ENCODE measurements around the gene DPM3. TPM values are rescaled to one million over a fixed set of nuclear protein-coding genes. Genes with fewer than 3 reads are reported as not detected.

DPM3 gene
- total and polyA plus RNA-seq, 2 of the 13 experiments (the other 11 are each of a cell fraction or from before 2014, with no cell fraction given): 23.2 to 53.4 TPM

DNA sequence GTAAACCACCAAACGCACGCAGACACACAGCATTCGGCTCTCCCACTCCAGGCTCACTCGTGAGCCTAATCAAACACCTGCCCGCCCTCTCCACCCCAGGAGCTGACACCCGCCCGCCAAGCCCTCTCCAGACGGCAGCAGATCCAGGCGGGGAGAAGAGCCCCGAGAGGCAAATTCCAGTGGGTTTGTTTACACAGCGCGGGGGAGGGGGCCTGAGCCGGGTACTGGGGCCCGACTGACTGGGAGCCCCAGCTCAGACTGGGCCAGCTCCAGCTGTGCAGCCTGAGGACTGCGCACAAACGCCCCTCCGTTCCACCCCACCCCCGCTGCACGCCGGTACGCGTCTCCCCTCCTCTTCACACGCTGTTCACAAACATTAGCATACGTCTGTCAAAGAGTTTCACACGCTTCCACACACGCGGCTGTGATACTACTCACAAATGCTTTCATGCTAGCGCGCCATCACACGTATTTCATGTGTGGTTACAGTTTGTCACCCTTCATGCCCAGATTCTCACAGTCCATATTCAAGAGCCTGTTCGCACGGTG lies 13.7 kb downstream of the DPM3 start (continued):
- no peak for TF ChIP-seq FOXJ3 (CRISPR knock-in tag; IDR thresholded peaks at IDR 0.05; ENCODE audit: borderline replicate concordance)
- TF ChIP-seq NONO (IDR thresholded peaks at IDR 0.05): no peak
- TF ChIP-seq NONO (CRISPR knock-in tag; conservative IDR thresholded peaks at IDR 0.05): no peak
- no peak for TF ChIP-seq NRL (CRISPR knock-in tag; IDR thresholded peaks at IDR 0.05; ENCODE audit: borderline replicate concordance)
- TF ChIP-seq FOSL1 (CRISPR knock-in tag; IDR thresholded peaks at IDR 0.05; ENCODE audit: borderline replicate concordance): no peak
- TF ChIP-seq CAMTA2 (CRISPR knock-in tag; IDR thresholded peaks at IDR 0.05; ENCODE audit: borderline replicate concordance): no peak
- peak; percentile 89 for TF ChIP-seq MAZ (IDR thresholded peaks at IDR 0.05; ENCODE audit: borderline replicate concordance, low read depth, low read length)
- no peak; the same call in 1 of the 2 replicates for TF ChIP-seq MAZ (CRISPR knock-in tag; IDR thresholded peaks at IDR 0.05; ENCODE audit: low read depth)
- no peak for TF ChIP-seq FOXM1 (CRISPR knock-in tag; IDR thresholded peaks at IDR 0.05)
- no peak for TF ChIP-seq ZNF564 (CRISPR knock-in tag; IDR thresholded peaks at IDR 0.05)
- TF ChIP-seq ZNF7 (CRISPR knock-in tag; IDR thresholded peaks at IDR 0.05): no peak
- TF ChIP-seq ZNF709 (CRISPR knock-in tag; IDR thresholded peaks at IDR 0.05): no peak
- TF ChIP-seq, protein P1, sequence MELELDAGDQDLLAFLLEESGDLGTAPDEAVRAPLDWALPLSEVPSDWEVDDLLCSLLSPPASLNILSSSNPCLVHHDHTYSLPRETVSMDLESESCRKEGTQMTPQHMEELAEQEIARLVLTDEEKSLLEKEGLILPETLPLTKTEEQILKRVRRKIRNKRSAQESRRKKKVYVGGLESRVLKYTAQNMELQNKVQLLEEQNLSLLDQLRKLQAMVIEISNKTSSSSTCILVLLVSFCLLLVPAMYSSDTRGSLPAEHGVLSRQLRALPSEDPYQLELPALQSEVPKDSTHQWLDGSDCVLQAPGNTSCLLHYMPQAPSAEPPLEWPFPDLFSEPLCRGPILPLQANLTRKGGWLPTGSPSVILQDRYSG (CRISPR knock-in tag; IDR thresholded peaks at IDR 0.05): no peak; the same call in 1 of the 2 replicates
- no peak for TF ChIP-seq ZBTB38 (CRISPR knock-in tag; IDR thresholded peaks at IDR 0.05)
- TF ChIP-seq, protein P2, sequence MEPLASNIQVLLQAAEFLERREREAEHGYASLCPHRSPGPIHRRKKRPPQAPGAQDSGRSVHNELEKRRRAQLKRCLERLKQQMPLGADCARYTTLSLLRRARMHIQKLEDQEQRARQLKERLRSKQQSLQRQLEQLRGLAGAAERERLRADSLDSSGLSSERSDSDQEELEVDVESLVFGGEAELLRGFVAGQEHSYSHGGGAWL (CRISPR knock-in tag; IDR thresholded peaks at IDR 0.05): no peak
- TF ChIP-seq ZNF12 (CRISPR knock-in tag; IDR thresholded peaks at IDR 0.05): peak; percentile 6; the same call in 1 of the 2 replicates
- no peak for TF ChIP-seq NCOA5 (CRISPR knock-in tag; IDR thresholded peaks at IDR 0.05)
- TF ChIP-seq ZKSCAN5 (CRISPR knock-in tag; IDR thresholded peaks at IDR 0.05): no peak
- TF ChIP-seq NFE2L2 (IDR thresholded peaks at IDR 0.05; ENCODE audit: low read length): no peak
- no peak for TF ChIP-seq ATF7-NPFF (CRISPR knock-in tag; IDR thresholded peaks at IDR 0.05; ENCODE audit: low read depth)
- TF ChIP-seq, protein P3, sequence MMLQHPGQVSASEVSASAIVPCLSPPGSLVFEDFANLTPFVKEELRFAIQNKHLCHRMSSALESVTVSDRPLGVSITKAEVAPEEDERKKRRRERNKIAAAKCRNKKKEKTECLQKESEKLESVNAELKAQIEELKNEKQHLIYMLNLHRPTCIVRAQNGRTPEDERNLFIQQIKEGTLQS (CRISPR knock-in tag; IDR thresholded peaks at IDR 0.05): no peak
- no peak for TF ChIP-seq RELA (CRISPR knock-in tag; IDR thresholded peaks at IDR 0.05)
- TF ChIP-seq, protein P4, sequence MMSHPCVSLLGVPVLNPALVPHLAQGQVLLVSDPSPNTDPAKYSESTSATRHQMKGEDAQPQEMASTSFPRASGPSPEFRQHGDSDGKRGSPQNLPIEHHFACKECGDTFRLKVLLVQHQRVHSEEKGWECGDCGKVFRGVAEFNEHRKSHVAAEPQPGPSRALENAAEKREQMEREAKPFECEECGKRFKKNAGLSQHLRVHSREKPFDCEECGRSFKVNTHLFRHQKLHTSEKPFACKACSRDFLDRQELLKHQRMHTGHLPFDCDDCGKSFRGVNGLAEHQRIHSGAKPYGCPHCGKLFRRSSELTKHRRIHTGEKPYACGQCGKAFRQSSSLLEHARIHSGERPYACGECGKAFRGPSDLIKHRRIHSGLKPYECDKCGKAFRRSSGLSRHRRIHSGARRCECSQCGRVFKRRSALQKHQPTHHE (CRISPR knock-in tag; IDR thresholded peaks at IDR 0.05; ENCODE audit: borderline replicate concordance): no peak
- TF ChIP-seq SCMH1 (CRISPR knock-in tag; IDR thresholded peaks at IDR 0.05; ENCODE audit: borderline replicate concordance): no peak
- TF ChIP-seq SRSF4 (IDR thresholded peaks at IDR 0.05; ENCODE audit: low read depth, low read length, poor library complexity, severe bottlenecking): no peak
- no peak for TF ChIP-seq TBX2 (CRISPR knock-in tag; IDR thresholded peaks at IDR 0.05; ENCODE audit: borderline replicate concordance)
- TF ChIP-seq ZNF343 (CRISPR knock-in tag; IDR thresholded peaks at IDR 0.05): no peak
- TF ChIP-seq ZNF737 (CRISPR knock-in tag; IDR thresholded peaks at IDR 0.05; ENCODE audit: borderline replicate concordance): no peak
- TF ChIP-seq ZNF672 (CRISPR knock-in tag; IDR thresholded peaks at IDR 0.05): 0 out of 2 replicates have a peak, but pooled peaks have one; percentile 9
